H9 (cell line): ENCODE results near the gene UST. TPM values are rescaled to one million over a fixed set of nuclear protein-coding genes. Genes with fewer than 3 reads are reported as not detected.

Experiments
- DNase-seq: peaks from one replicate; pipeline ENCODE4 v3.0.0-alpha.2; 2017
- H2AFZ ChIP-seq: one replicate; pipeline ENCODE4 v1.6.1; 2013; ENCODE audit warnings: mild to moderate bottlenecking, low read length, control low read depth, moderate library complexity
- H2AK5ac ChIP-seq: 2 replicates; pipeline ENCODE4 v1.6.1; 2013; ENCODE audit warnings: low read length, control low read depth, mixed read lengths; ENCODE audit not compliant: insufficient read length
- H2BK120ac ChIP-seq: one replicate; pipeline ENCODE4 v1.6.1; 2013; ENCODE audit warnings: low read depth, mild to moderate bottlenecking, low read length, control low read depth, inconsistent platforms; ENCODE audit not compliant: poor library complexity, severe bottlenecking
- H2BK12ac ChIP-seq: 2 replicates; pipeline ENCODE4 v1.6.1; 2013; ENCODE audit warnings: low read length, control low read depth, mixed read lengths, low read depth; ENCODE audit not compliant: insufficient read length
- H2BK15ac ChIP-seq: 2 replicates; pipeline ENCODE4 v1.6.1; 2013; ENCODE audit warnings: low read depth, low read length, control low read depth
- H2BK20ac ChIP-seq: one replicate; pipeline ENCODE4 v1.6.1; 2013; ENCODE audit warnings: low read depth, mild to moderate bottlenecking, low read length, control low read depth, inconsistent platforms; ENCODE audit not compliant: poor library complexity, severe bottlenecking
- H2BK5ac ChIP-seq: 2 replicates; pipeline ENCODE4 v1.6.1; 2013; ENCODE audit warnings: low read length, control low read depth, mixed read lengths; ENCODE audit not compliant: insufficient read length
- H3K14ac ChIP-seq: 2 replicates; pipeline ENCODE4 v1.6.1; 2013; ENCODE audit warnings: low read length, control low read depth; ENCODE audit not compliant: insufficient read depth
- H3K18ac ChIP-seq: 2 replicates; pipeline ENCODE4 v1.6.1; 2013; ENCODE audit warnings: low read depth, mild to moderate bottlenecking, mixed read lengths, low read length, control low read depth; ENCODE audit not compliant: insufficient read length
- H3K23ac ChIP-seq: 2 replicates; pipeline ENCODE4 v1.6.1; 2013; ENCODE audit warnings: low read length, control low read depth, mixed read lengths, low read depth; ENCODE audit not compliant: insufficient read length
- H3K23me2 ChIP-seq: 2 replicates; pipeline ENCODE4 v1.6.1; 2013; ENCODE audit warnings: low read depth, mild to moderate bottlenecking, mixed read lengths, low read length, control low read depth; ENCODE audit not compliant: insufficient read length, poor library complexity, severe bottlenecking
- H3K27ac ChIP-seq: 2 replicates; pipeline ENCODE4 v1.5.1; 2013; ENCODE audit warnings: low read length, control low read depth, mixed read lengths, low read depth; ENCODE audit not compliant: insufficient read length
- H3K27me3 ChIP-seq: 2 replicates; pipeline ENCODE4 v1.6.1; 2013; ENCODE audit warnings: low read length, control low read depth, inconsistent platforms; ENCODE audit not compliant: insufficient read depth
- H3K4ac ChIP-seq: 2 replicates; pipeline ENCODE4 v1.6.1; 2013; ENCODE audit warnings: low read depth, mild to moderate bottlenecking, control low read depth, inconsistent platforms, low read length, moderate library complexity
- H3K4me1 ChIP-seq: 2 replicates; pipeline ENCODE4 v1.6.1; 2013; ENCODE audit warnings: low read length, control low read depth, inconsistent platforms; ENCODE audit not compliant: insufficient read depth
- H3K4me2 ChIP-seq: 2 replicates; pipeline ENCODE4 v1.6.1; 2013; ENCODE audit warnings: low read length, control low read depth, mixed read lengths; ENCODE audit not compliant: insufficient read length, insufficient read depth
- H3K56ac ChIP-seq: 2 replicates; pipeline ENCODE4 v1.6.1; 2013; ENCODE audit warnings: low read depth, mild to moderate bottlenecking, mixed read lengths, low read length, control low read depth; ENCODE audit not compliant: insufficient read length
- H3K79me1 ChIP-seq: 2 replicates; pipeline ENCODE4 v1.6.1; 2013; ENCODE audit warnings: low read depth, mild to moderate bottlenecking, moderate library complexity, low read length, control low read depth, inconsistent platforms; ENCODE audit not compliant: insufficient read depth, poor library complexity, severe bottlenecking
- H3K79me2 ChIP-seq: 2 replicates; pipeline ENCODE4 v1.6.1; 2013; ENCODE audit warnings: low read length, control low read depth, inconsistent platforms; ENCODE audit not compliant: insufficient read depth
- H3K9ac ChIP-seq: 2 replicates; pipeline ENCODE4 v1.6.1; 2013; ENCODE audit warnings: low read length, control low read depth, mixed read lengths; ENCODE audit not compliant: insufficient read length; ENCODE audit errors: extremely low read depth
- H3K9me3 ChIP-seq: one replicate; pipeline ENCODE4 v1.6.1; 2013; ENCODE audit warnings: low read depth, low read length, inconsistent platforms; ENCODE audit not compliant: control insufficient read depth
- H3T11ph ChIP-seq: one replicate; pipeline ENCODE4 v1.6.1; 2013; ENCODE audit warnings: mild to moderate bottlenecking, low read length, control low read depth, inconsistent platforms
- H4K20me1 ChIP-seq: one replicate; pipeline ENCODE4 v1.6.1; 2013; ENCODE audit not compliant: control insufficient read depth, insufficient read length, insufficient read depth
- H4K5ac ChIP-seq: 2 replicates; pipeline ENCODE4 v1.6.1; 2013; ENCODE audit warnings: low read depth, mild to moderate bottlenecking, mixed read lengths, low read length, control low read depth; ENCODE audit not compliant: insufficient read length
- H4K8ac ChIP-seq: replicated peaks from 2 replicates; pipeline ENCODE4 v1.6.1; 2013; ENCODE audit warnings: low read length, control low read depth, mixed read lengths, low read depth; ENCODE audit not compliant: insufficient read length
- H4K91ac ChIP-seq: 2 replicates; pipeline ENCODE4 v1.6.1; 2013; ENCODE audit warnings: low read depth, mild to moderate bottlenecking, moderate library complexity, mixed read lengths, low read length, control low read depth; ENCODE audit not compliant: insufficient read length
- H3K27ac Mint-ChIP-seq, 3 experiments: 2 replicates in 2 of 3; 3 replicates in 1 of 3; pipeline ENCODE4 v1.8.0; 2020 to 2021; ENCODE audit warnings: mixed read lengths in 3 of 3, mild to moderate bottlenecking in 1 of 3, moderate library complexity in 1 of 3
- H3K27me3 Mint-ChIP-seq: 2 replicates; pipeline ENCODE4 v1.8.0; 2021; ENCODE audit warnings: low read depth, mild to moderate bottlenecking, moderate library complexity, mixed read lengths
- H3K36me3 Mint-ChIP-seq, 3 experiments: 2 replicates in 2 of 3; 3 replicates in 1 of 3; pipeline ENCODE4 v1.8.0; 2020 to 2021; ENCODE audit warnings: low read depth in 3 of 3, mixed read lengths in 3 of 3; ENCODE audit not compliant: insufficient read depth in 1 of 3
- H3K4me1 Mint-ChIP-seq, 2 experiments: 2 replicates each; pipeline ENCODE4 v1.8.0; 2020; ENCODE audit warnings: mixed read lengths in 2 of 2
- H3K4me3 Mint-ChIP-seq, 2 experiments: 2 replicates in 1 of 2; 3 replicates in 1 of 2; pipeline ENCODE4 v1.8.0; 2020 to 2021; ENCODE audit warnings: mild to moderate bottlenecking in 2 of 2, mixed read lengths in 2 of 2, moderate library complexity in 1 of 2
- H3K9me3 Mint-ChIP-seq, 2 experiments: 2 replicates in 1 of 2; 3 replicates in 1 of 2; pipeline ENCODE4 v1.8.0; 2020; ENCODE audit warnings: mild to moderate bottlenecking in 2 of 2, mixed read lengths in 2 of 2, moderate library complexity in 1 of 2
- total RNA-seq: library from RNA; stranded (reverse); gene quantifications from 2 replicates; pipeline ENCODE4 v1.2.1, GENCODE V29; 2021
- TF ChIP-seq, protein P1 (sequence below): fragments of 200-600 bp; sonication (generic); conservative IDR thresholded peaks from 3 replicates; pipeline ENCODE4 v1.8.0; 2021; ENCODE audit warnings: antibody characterized with exemption, mild to moderate bottlenecking

Gene UST
- total RNA-seq, 1 experiment from 2014 or later: 14.4 TPM

DNA sequence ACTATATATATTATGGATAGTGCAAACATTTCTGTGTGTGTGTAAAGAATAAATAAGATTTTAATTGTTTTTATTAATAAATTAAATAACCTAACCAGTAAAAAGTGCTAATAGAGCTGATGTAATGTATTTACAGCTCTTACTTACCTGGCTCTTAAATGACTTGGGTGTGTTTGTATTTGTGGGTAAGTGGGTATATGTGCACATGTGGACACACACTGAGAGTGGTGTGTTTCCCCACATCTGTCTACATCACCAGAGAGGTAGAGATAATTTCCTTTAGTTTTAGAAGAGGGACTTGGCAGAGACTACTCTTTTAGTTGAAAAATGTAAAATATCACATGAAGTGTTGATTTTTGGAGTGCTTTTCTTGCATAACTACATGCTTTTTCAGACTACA, 76.0 kb downstream of the UST start:
- Histone ChIP-seq H3K18ac (peak overlapping the region; percentile 36), H3K9ac (no peak overlapping the region), H3K79me2 (peaks cover 21% of the 10 kb centered on the region; the same call in 1 of the 2 replicates), H3K79me1 (peaks cover 4% of the 10 kb centered on the region), H3K23ac (no peak overlapping the region), H3K4me2 (no peak overlapping the region), H3T11ph (no peak overlapping the region), H2BK15ac (no peak overlapping the region), H2BK5ac (no peak overlapping the region), H3K27me3 (no peaks in the 10 kb centered on the region), H3K56ac (no peak overlapping the region), H3K14ac (no peak overlapping the region), H3K9me3 (no peaks in the 10 kb centered on the region), H4K20me1 (no peaks in the 10 kb centered on the region), H4K5ac (no peak overlapping the region), H2AFZ (no peak overlapping the region), H2BK20ac (no peak overlapping the region), H3K4ac (no peak overlapping the region), H3K23me2 (no peaks in the 10 kb centered on the region), H3K27ac (no peak overlapping the region), H2AK5ac (no peak overlapping the region), H2BK120ac (no peak overlapping the region), H2BK12ac (no peak overlapping the region), H3K4me1 (peaks cover 6% of the 10 kb centered on the region; the same call in 1 of the 2 replicates), H4K8ac (no peak overlapping the region), H4K91ac (no peak overlapping the region)
- Mint-ChIP-seq H3K27me3 (no peaks in the 10 kb centered on the region), H3K4me3 (no peak overlapping the region), H3K9me3 (peaks cover 0 to 2% of the 10 kb centered on the region in 2 experiments; a peak in 2 of 5 replicates), H3K4me1 (peaks cover 38 to 44% of the 10 kb centered on the region in 2 experiments), H3K36me3 (peaks cover 5 to 15% (median 12%) of the 10 kb centered on the region in 3 experiments; a peak in 6 of 7 replicates), H3K27ac (peak overlapping the region in 1 of 3 experiments; percentile 30; a peak in 1 of 7 replicates)
- TF ChIP-seq, protein P1, sequence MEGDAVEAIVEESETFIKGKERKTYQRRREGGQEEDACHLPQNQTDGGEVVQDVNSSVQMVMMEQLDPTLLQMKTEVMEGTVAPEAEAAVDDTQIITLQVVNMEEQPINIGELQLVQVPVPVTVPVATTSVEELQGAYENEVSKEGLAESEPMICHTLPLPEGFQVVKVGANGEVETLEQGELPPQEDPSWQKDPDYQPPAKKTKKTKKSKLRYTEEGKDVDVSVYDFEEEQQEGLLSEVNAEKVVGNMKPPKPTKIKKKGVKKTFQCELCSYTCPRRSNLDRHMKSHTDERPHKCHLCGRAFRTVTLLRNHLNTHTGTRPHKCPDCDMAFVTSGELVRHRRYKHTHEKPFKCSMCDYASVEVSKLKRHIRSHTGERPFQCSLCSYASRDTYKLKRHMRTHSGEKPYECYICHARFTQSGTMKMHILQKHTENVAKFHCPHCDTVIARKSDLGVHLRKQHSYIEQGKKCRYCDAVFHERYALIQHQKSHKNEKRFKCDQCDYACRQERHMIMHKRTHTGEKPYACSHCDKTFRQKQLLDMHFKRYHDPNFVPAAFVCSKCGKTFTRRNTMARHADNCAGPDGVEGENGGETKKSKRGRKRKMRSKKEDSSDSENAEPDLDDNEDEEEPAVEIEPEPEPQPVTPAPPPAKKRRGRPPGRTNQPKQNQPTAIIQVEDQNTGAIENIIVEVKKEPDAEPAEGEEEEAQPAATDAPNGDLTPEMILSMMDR: no peak
- DNase-seq: no peak
